Omental fat pad (tissue), 4 donors: ENCODE measurements around the gene HBG2. TPM values are rescaled to one million over a fixed set of nuclear protein-coding genes. Genes with fewer than 3 reads are reported as not detected.

ENCODE experiments used
- ATAC-seq: fragments of 150-250 bp; one replicate; pipeline ENCODE4 v1.9.1; 2016; ENCODE audit warnings: mild to moderate bottlenecking, moderate library complexity; ENCODE audit not compliant: low FRiP score
- DNase-seq: peaks from one replicate; pipeline ENCODE4 v3.0.0-alpha.2; 2019; ENCODE audit warnings: low spot score
- CTCF ChIP-seq, 3 donors: fragments of 450-650 bp; IDR thresholded peaks; one replicate each; pipeline ENCODE4 v1.5.1; 2016 to 2017; ENCODE audit warnings: antibody characterized with exemption in 3 of 3, mild to moderate bottlenecking in 3 of 3, moderate library complexity in 2 of 3
- total RNA-seq, 4 donors: library from RNA; depleted of rRNA; stranded (reverse); fragments of >200 nt; gene quantifications; one replicate each; pipeline ENCODE4 v1.1.0, GENCODE V29; 2016

Gene HBG2
- total RNA-seq, 4 donors from 2014 or later = 2.1 TPM; not detected in 3

- DNase-seq (no peak), ATAC-seq (no peak)
- no peak for TF ChIP-seq CTCF (IDR thresholded peaks at IDR 0.05)
These were observed 13.1 kb downstream of the HBG2 start for GRCh38 chr11:5241458-5241857.

- ATAC-seq (no peak), DNase-seq (no peak)
- no peak for TF ChIP-seq CTCF (IDR thresholded peaks at IDR 0.05)
These were observed 14.1 kb downstream of the HBG2 start for GRCh38 chr11:5240458-5240857.

DNA sequence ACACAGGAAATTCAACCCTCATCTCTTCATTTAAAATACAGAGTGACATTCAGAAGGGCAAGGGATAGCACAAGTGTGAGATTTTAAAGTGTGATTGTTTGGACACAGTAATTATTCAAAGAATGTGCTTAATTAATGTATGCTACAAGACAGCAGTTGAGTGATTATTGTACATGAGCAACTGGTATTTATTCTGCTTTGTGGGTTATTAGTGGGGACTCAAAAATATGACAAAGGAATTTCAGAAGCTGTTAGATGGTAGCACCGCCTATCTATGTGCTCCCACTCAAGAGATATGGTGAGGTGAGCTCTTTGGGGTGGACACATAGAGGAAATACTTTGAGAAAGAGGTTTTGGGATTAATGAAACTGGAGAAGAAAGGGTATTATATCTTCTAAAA is 14.5 kb downstream of the HBG2 start:
- no peak for TF ChIP-seq CTCF (IDR thresholded peaks at IDR 0.05)
- ATAC-seq (no peak), DNase-seq (no peak)

GRCh38 chr11:5239046-5239445 is 15.5 kb downstream of the HBG2 start:
- ATAC-seq (no peak), DNase-seq (no peak)
- no peak for TF ChIP-seq CTCF (IDR thresholded peaks at IDR 0.05)

DNA sequence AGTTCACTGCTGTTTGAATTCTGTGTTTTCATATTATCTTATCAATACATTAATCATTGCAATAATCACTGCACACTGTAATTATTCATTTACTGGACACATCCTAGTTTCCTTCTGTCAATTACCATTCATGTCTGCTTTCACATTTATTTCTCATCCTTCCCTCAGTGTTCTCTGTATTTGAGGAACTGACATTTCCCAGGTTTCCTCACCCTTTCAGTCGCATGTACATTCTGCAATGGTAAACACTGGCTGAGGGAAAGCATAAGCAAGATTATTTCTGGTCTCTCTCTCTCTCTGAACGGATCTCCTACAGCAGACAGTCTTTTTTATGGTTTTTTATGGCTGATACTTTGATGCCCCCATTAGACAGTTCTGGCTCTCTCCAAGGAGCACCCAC is 16.1 kb downstream of the HBG2 start:
- no peak for TF ChIP-seq CTCF (IDR thresholded peaks at IDR 0.05)
- ATAC-seq (no peak), DNase-seq (no peak)

GRCh38 chr11:5237420-5237819 is 17.2 kb downstream of the HBG2 start:
- TF ChIP-seq CTCF (IDR thresholded peaks at IDR 0.05) = no peak
- ATAC-seq = no peak

GRCh38 chr11:5235364-5236095 is 19.1 kb downstream of the HBG2 start:
- DNase-seq = no peak
- TF ChIP-seq CTCF (IDR thresholded peaks at IDR 0.05) = no peak
- ATAC-seq = no peak

More at GRCh38 chr11:5237420-5237819, 17.2 kb downstream of the HBG2 start:
- DNase-seq = no peak
